Measurements from ENCODE around the gene ZNF526.

- TF ChIP-seq CTCF (conservative IDR thresholded peaks at IDR 0.05; ENCODE audit: low read length) (no peak), EZH2phosphoT487 (IDR thresholded peaks at IDR 0.05; ENCODE audit: borderline replicate concordance) (no peak)
Observed at GRCh38 chr19:42254850-42255765, 35.0 kb downstream of the ZNF526 start, which contains the start of gene ERF.

All from Loucy (cell line).